Keratinocyte (primary cell): ENCODE measurements around the gene PDZRN4. TPM values are rescaled to one million over a fixed set of nuclear protein-coding genes. Genes with fewer than 3 reads are reported as not detected.

Source experiments
- DNase-seq: peaks from one replicate; pipeline ENCODE4 v3.0.0-alpha.2; 2011; ENCODE audit warnings: low read depth, missing footprints, low spot score
- FAIRE-seq: peaks from 2 replicates; lab custom pipeline; 2011; peaks lifted over from hg19 to GRCh38; lab: Jason Lieb, UNC
- H2AFZ ChIP-seq: 2 replicates; pipeline ENCODE4 v1.6.0; 2012; ENCODE audit warnings: low read length, control low read depth, inconsistent platforms; ENCODE audit not compliant: control insufficient read depth
- H3K27ac ChIP-seq: 2 replicates; pipeline ENCODE4 v1.5.1; 2011; ENCODE audit warnings: low read length; ENCODE audit not compliant: control insufficient read depth, insufficient read depth
- H3K27me3 ChIP-seq: 3 replicates; pipeline ENCODE4 v1.6.0; 2011; ENCODE audit warnings: low read length; ENCODE audit not compliant: control insufficient read depth, insufficient read depth; ENCODE audit errors: extremely low read depth
- H3K36me3 ChIP-seq, 2 experiments: 2 replicates in 1 of 2; 3 replicates in 1 of 2; pipeline ENCODE4 v1.5.1; 2011; ENCODE audit warnings: low read length in 2 of 2, mild to moderate bottlenecking in 1 of 2; ENCODE audit not compliant: control insufficient read depth in 2 of 2, insufficient read depth in 2 of 2; ENCODE audit errors: extremely low read depth in 1 of 2
- H3K4me1 ChIP-seq: 3 replicates; pipeline ENCODE4 v1.5.1; 2011; ENCODE audit warnings: low read length; ENCODE audit not compliant: control insufficient read depth, insufficient read depth; ENCODE audit errors: extremely low read depth
- H3K4me2 ChIP-seq: 3 replicates; pipeline ENCODE4 v1.6.0; 2011; ENCODE audit warnings: low read depth, low read length; ENCODE audit not compliant: control insufficient read depth, insufficient read depth; ENCODE audit errors: extremely low read depth
- H3K4me3 ChIP-seq, 3 experiments: fragments of 200-600 bp in 1 of 3; sonication (generic) in 1 of 3; 2 replicates in 2 of 3; 3 replicates in 1 of 3; pipeline ENCODE4 v1.5.1; 2011 to 2016; ENCODE audit warnings: low read length in 3 of 3, mild to moderate bottlenecking in 3 of 3, control low read depth in 2 of 3, inconsistent platforms in 1 of 3, low read depth in 1 of 3, mixed read lengths in 1 of 3, mixed run types in 1 of 3, moderate library complexity in 1 of 3; ENCODE audit not compliant: control insufficient read depth in 2 of 3, insufficient read depth in 2 of 3; ENCODE audit errors: extremely low read depth in 1 of 3
- H3K79me2 ChIP-seq: 2 replicates; pipeline ENCODE4 v1.6.0; 2012; ENCODE audit warnings: low read length; ENCODE audit not compliant: control insufficient read depth, insufficient read depth
- H3K9ac ChIP-seq: 3 replicates; pipeline ENCODE4 v1.6.0; 2011; ENCODE audit warnings: low read length; ENCODE audit not compliant: control insufficient read depth, insufficient read depth; ENCODE audit errors: extremely low read depth
- H3K9me1 ChIP-seq: 3 replicates; pipeline ENCODE4 v1.6.0; 2011; ENCODE audit warnings: low read length; ENCODE audit not compliant: control insufficient read depth, insufficient read depth; ENCODE audit errors: extremely low read depth
- H3K9me3 ChIP-seq: 2 replicates; pipeline ENCODE4 v1.5.1; 2012; ENCODE audit warnings: low read depth, low read length; ENCODE audit not compliant: control insufficient read depth
- H4K20me1 ChIP-seq: 3 replicates; pipeline ENCODE4 v1.6.0; 2011; ENCODE audit warnings: low read length; ENCODE audit not compliant: control insufficient read depth, insufficient read depth; ENCODE audit errors: extremely low read depth
- EZH2 ChIP-seq: IDR thresholded peaks from one replicate; pipeline ENCODE4 v1.6.1; 2012; ENCODE audit warnings: inconsistent platforms, mild to moderate bottlenecking, low read length, moderate library complexity
- dilution Hi-C: fragments of 300-500 bp; cut with MboI; formaldehyde crosslinking; loops from one replicate; pipeline ENCODE4 v1.7.0; 2020; ENCODE audit warnings: low sequenced_read_pairs; ENCODE audit not compliant: extremely low pct_ligation_motif_present
- polyA plus RNA-seq, 5 experiments: library from polyadenylated mRNA; depleted of rRNA in 3 of 5; stranded (reverse) in 3 of 5; stranded (forward) in 1 of 5; unstranded in 1 of 5; fragments of >200 nt; gene quantifications; 1 replicate in 1 of 5; 2 replicates in 3 of 5; 3 replicates in 1 of 5; pipeline versions ENCODE4 v1.2.1 to v1.2.3, GENCODE V29; 2011 to 2012; ENCODE audit warnings: missing spikeins in 2 of 5, low read depth in 1 of 5, low replicate concordance in 1 of 5
- TF ChIP-seq, protein P1 (sequence below), 3 experiments: IDR thresholded peaks in 1 of 3; conservative IDR thresholded peaks in 1 of 3; optimal IDR thresholded peaks in 1 of 3; 2 replicates in 2 of 3; 3 replicates in 1 of 3; pipeline versions ENCODE3 to v1.5.1; 2011; ENCODE audit warnings: low read length in 3 of 3, mild to moderate bottlenecking in 3 of 3, moderate library complexity in 2 of 3, control low read depth in 1 of 3, inconsistent platforms in 1 of 3; ENCODE audit not compliant: insufficient read depth in 2 of 3; ENCODE audit errors: extremely low read depth in 1 of 3

Gene PDZRN4
- polyA plus RNA-seq, 1 donor (not counting 4 experiments of a cell fraction or from before 2014, with no cell fraction given): not detected

DNA sequence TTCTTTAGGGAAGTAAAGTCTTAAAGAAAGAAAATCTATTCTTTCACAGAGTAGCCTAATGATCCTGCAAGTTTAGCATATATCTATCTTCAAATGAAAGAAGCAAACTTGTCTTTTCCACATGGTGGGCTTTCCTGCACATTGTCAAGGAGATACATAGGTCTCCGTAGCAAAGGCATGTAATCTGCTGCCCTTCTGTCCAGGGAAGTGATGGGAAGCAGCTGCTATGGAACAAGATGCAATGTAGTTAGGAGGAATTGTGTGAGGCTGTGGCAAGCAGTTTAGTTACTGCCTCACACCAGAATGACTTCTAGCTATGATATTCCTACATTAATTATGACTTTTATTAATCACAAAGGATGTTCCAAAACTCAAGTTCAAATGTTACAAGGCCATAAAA lies 174.4 kb downstream of the PDZRN4 start:
- FAIRE-seq (no peak), DNase-seq (no peak)
- H3K27ac ChIP-seq: no peak overlapping the region
- no peaks in the 10 kb centered on the region for H3K4me1 ChIP-seq
- H4K20me1 ChIP-seq: no peaks in the 10 kb centered on the region
- no peaks in the 10 kb centered on the region for H3K9me3 ChIP-seq
- H3K4me3 ChIP-seq: no peak overlapping the region
- dilution Hi-C loops: no loop called here
- no peak overlapping the region for H3K4me2 ChIP-seq
- H2AFZ ChIP-seq: no peak overlapping the region
- H3K79me2 ChIP-seq: no peaks in the 10 kb centered on the region
- H3K9ac ChIP-seq: no peak overlapping the region
- H3K27me3 ChIP-seq: no peaks in the 10 kb centered on the region
- TF ChIP-seq, protein P1, sequence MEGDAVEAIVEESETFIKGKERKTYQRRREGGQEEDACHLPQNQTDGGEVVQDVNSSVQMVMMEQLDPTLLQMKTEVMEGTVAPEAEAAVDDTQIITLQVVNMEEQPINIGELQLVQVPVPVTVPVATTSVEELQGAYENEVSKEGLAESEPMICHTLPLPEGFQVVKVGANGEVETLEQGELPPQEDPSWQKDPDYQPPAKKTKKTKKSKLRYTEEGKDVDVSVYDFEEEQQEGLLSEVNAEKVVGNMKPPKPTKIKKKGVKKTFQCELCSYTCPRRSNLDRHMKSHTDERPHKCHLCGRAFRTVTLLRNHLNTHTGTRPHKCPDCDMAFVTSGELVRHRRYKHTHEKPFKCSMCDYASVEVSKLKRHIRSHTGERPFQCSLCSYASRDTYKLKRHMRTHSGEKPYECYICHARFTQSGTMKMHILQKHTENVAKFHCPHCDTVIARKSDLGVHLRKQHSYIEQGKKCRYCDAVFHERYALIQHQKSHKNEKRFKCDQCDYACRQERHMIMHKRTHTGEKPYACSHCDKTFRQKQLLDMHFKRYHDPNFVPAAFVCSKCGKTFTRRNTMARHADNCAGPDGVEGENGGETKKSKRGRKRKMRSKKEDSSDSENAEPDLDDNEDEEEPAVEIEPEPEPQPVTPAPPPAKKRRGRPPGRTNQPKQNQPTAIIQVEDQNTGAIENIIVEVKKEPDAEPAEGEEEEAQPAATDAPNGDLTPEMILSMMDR (optimal IDR thresholded peaks at IDR 0.05 in 1 of 3, IDR thresholded peaks at IDR 0.05 in 1 of 3, conservative IDR thresholded peaks at IDR 0.05 in 1 of 3; ENCODE audit: extremely low read depth in 1 of 3, insufficient read depth in 2 of 3, low read length in 3 of 3): no peak
- TF ChIP-seq EZH2: no peak
- no peaks in the 10 kb centered on the region for H3K9me1 ChIP-seq
- H3K36me3 ChIP-seq: no peaks in the 10 kb centered on the region

DNA sequence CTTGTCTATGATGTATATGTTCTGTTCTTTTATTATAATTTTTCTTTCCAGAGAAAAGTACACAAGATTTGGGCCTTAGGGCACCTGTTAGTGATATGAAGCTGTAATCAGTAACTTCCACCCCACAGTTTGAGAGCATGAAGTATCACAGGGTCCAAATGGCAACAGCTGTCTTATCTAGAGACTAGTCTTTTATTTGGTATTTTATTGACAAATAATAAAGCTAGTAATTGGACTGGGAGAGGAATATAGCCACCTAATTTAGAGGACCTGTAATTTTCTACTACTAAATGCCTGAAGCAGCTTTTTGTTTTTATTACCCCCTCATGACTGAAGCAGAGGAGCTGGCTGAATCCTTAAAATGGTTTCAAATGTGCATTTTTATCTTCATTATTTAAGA lies 174.8 kb downstream of the PDZRN4 start:
- no peak for FAIRE-seq
- Histone ChIP-seq H3K36me3 (no peaks in the 10 kb centered on the region), H3K9me3 (no peaks in the 10 kb centered on the region), H3K4me2 (no peak overlapping the region), H3K9me1 (no peaks in the 10 kb centered on the region), H3K4me3 (no peak overlapping the region), H3K27me3 (no peaks in the 10 kb centered on the region), H3K4me1 (no peaks in the 10 kb centered on the region), H4K20me1 (no peaks in the 10 kb centered on the region), H3K79me2 (no peaks in the 10 kb centered on the region), H2AFZ (no peak overlapping the region), H3K9ac (no peak overlapping the region), H3K27ac (no peak overlapping the region)
- DNase-seq: no peak
- TF ChIP-seq EZH2: no peak
- TF ChIP-seq, protein P1 (optimal IDR thresholded peaks at IDR 0.05 in 1 of 3, IDR thresholded peaks at IDR 0.05 in 1 of 3, conservative IDR thresholded peaks at IDR 0.05 in 1 of 3; ENCODE audit: extremely low read depth in 1 of 3, insufficient read depth in 2 of 3, low read length in 3 of 3): no peak
- dilution Hi-C loops: no loop called here
